Dermis microvascular lymphatic vessel endothelial cell (primary cell): ENCODE results near the gene TAF11L14. TPM values are rescaled to one million over a fixed set of nuclear protein-coding genes. Genes with fewer than 3 reads are reported as not detected.
"Not testable (repeated sequence)": the region's sequence is repeated elsewhere in the genome, so short reads cannot be mapped to it uniquely, and the experiment has no call there.

ENCODE experiments used
- DNase-seq, 2 donors: peaks; one replicate each; pipeline versions ENCODE4 v3.0.0 to v3.0.0-alpha.2; 2010; ENCODE audit warnings: low read depth in 2 of 2
- total RNA-seq: library from RNA; depleted of rRNA; stranded (reverse); fragments of >200 nt; gene quantifications from 2 replicates; pipeline ENCODE4 v1.2.1, GENCODE V29; 2014

TAF11L14 gene
- total RNA-seq, result not detected in 2 replicates

DNA sequence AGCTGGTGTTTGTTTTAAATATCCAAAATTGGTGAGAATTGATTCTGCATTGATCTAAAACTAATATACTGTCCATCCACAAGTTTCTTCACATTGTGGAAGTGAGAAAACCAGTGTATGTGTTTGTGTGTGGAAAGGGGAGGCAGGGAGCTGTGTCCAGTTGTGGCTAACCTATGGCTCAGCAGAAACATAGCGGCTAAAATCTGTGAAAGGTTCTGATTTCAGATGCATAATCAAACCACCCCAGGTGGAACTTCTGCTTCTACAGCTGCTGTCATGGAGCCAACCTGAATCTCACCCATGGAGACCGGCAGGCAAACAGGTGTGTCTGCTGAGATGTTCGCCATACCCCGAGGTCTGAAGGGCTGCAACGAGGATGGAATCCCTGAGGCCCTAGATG is at the start of gene TAF11L14:
Gene TAF11L14, plus strand, starts transcription at position 301 of the 400 bp plus-strand sequence.
- DNase-seq, result no peak

DNA sequence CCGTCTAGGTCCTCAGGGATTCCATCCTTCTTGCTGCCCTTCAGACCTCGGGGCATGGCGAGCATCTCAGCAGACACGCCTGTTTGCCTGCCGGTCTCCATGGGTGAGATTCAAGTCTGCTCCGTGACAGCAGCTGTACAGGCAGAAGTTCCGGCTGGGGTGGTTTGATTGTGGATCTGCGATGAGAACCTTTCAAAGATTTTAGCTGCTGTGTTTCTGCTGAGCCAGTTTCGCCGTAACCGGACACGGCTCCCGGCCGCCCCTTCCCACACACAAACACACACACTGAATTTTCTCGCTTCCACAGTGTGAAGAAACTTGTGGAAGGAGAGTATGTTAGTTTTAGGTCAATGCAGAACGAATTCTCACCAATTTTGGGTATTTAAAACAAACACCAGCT is 48.6 kb upstream of the TAF11L14 start, which contains the start of gene TAF11L7:
Gene TAF11L7, minus strand, starts transcription at position 101 of the 400 bp plus-strand sequence.
- not testable (repeated sequence) for DNase-seq

DNA sequence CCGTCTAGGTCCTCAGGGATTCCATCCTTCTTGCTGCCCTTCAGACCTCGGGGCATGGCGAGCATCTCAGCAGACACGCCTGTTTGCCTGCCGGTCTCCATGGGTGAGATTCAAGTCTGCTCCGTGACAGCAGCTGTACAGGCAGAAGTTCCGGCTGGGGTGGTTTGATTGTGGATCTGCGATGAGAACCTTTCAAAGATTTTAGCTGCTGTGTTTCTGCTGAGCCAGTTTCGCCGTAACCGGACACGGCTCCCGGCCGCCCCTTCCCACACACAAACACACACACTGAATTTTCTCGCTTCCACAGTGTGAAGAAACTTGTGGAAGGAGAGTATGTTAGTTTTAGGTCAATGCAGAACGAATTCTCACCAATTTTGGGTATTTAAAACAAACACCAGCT is 43.4 kb upstream of the TAF11L14 start, which contains the start of gene TAF11L8:
Gene TAF11L8, minus strand, starts transcription at position 101 of the 400 bp plus-strand sequence.
- DNase-seq, result not testable (repeated sequence)

DNA sequence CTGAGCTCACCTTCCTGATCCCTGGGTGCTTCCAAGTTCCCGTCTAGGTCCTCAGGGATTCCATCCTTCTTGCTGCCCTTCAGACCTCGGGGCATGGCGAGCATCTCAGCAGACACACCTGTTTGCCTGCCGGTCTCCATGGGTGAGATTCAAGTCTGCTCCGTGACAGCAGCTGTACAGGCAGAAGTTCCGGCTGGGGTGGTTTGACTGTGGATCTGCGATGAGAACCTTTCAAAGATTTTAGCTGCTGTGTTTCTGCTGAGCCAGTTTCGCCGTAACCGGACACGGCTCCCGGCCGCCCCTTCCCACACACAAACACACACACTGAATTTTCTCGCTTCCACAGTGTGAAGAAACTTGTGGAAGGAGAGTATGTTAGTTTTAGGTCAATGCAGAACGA is 40.0 kb upstream of the TAF11L14 start, which contains the start of gene TAF11L9:
Gene TAF11L9, minus strand, starts transcription at position 140 of the 400 bp plus-strand sequence.
- not testable (repeated sequence) for DNase-seq

DNA sequence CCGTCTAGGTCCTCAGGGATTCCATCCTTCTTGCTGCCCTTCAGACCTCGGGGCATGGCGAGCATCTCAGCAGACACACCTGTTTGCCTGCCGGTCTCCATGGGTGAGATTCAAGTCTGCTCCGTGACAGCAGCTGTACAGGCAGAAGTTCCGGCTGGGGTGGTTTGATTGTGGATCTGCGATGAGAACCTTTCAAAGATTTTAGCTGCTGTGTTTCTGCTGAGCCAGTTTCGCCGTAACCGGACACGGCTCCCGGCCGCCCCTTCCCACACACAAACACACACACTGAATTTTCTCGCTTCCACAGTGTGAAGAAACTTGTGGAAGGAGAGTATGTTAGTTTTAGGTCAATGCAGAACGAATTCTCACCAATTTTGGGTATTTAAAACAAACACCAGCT is 36.5 kb upstream of the TAF11L14 start, which contains the start of gene TAF11L10:
Gene TAF11L10, minus strand, starts transcription at position 101 of the 400 bp plus-strand sequence.
- DNase-seq, result not testable (repeated sequence)

DNA sequence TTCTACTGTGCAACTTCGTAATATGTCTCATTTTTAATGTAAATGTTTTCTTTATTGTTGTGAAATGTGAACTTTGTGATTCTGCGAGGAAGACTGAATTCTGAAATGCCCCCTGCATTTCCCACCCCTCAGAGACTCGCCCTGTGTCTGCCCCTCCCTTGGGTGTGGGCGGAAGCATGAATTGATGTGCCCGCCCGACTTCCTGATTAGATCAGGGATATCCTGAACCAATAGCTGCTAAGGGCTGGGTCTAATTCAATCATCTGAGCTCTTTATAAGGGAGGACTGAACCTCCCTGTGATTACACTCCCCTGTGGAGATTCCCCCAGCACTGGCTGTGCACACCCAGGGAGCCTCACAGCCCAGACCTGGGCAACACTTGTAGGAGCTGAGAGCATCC is 30.4 kb upstream of the TAF11L14 start, which contains the start of gene TAF11L11:
Gene TAF11L11, plus strand, starts transcription at position 304 of the 400 bp plus-strand sequence.
- not testable (repeated sequence) for DNase-seq

DNA sequence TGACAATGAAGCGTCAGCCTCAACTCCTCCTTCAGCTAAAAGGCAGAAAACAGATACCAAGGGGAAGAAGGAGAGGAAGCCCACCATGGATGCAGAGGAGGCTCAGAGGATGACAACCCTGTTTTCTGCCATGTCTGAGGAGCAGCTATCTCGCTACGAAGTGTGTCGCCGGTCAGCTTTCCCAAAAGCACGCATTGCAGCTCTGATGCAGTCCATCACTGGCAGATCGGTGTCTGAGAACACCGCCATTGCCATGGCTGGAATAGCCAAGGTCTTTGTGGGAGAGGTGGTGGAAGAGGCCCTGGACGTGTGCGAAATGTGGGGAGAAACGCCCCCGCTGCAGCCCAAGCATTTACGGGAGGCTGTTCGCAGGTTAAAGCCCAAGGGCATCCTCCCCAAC is 29.3 kb upstream of the TAF11L14 start:
- no peak for DNase-seq

DNA sequence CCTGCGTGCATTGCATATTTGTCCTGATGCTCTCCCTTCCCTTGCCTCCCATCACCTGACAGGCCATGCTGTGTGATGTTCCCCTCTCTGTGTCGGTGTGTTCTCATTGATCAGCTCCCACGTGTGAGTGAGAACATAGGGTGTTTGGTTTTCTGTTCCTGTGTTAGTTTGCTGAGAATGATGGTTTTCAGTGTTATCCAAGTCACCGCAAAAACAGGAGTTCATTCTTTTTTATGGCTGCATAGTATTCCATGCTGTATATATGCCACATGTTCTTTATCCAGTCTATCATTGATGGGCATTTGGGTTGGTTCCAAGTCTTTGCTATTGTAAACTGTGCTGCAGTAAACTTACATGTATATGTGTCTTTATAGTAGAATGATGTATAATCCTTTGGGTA is 26.8 kb upstream of the TAF11L14 start:
- not testable (repeated sequence) for DNase-seq

DNA sequence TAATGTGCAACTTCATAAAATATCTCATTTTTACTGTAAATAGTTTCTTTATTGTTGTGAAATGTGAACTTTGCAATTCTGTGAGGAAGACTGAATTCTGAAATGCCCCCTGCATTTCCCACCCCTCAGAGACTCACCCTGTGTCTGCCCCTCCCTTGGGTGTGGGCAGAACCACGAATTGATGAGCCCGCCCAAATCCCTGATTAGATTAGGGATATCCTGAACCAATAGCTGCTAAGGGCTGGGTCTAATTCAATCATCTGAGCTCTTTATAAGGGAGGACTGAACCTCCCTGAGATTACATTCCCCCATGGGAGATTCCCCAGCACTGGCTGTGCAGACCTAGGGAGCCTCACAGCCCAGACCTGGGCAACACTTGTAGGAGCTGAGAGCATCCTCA is 24.2 kb upstream of the TAF11L14 start, which contains the start of gene TAF11L12:
Gene TAF11L12, plus strand, starts transcription at position 301 of the 400 bp plus-strand sequence.
- DNase-seq, result not testable (repeated sequence)

DNA sequence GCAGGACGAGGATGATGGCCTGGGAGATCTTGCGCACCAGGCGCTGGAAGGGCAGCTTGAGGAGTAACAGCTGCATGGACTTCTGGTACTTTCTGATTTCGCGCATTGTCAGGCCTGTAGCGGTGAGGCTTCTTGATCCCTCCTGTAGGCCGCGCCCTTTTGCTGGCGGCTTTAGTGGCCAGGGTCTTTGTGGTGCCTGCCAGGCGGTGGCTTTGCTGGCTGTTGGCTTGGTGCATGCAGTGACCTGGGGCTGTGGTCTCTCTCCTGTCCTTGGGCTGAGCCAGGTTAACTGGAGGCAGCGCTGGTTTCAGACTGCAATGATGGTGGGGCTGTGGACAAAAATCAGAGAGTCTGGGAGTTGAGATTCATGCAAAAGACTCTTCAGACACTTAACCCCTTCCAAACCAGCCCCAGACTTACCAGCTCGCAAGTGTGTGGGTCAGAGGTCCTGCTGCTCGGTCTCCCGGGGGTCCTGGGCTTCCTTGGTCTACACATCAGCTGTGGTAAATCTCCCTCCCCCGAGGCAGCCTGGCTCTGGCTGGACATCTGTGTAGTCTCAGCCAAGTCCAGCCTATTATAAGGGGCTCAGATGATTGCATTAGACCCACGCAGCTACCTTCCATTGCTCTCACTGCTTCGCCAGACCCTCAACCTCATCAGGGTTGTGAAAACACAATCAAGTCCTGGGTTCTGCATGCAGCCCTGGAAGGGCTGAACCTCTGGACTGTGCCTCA is 19.2 kb upstream of the TAF11L14 start:
- DNase-seq, result no peak

DNA sequence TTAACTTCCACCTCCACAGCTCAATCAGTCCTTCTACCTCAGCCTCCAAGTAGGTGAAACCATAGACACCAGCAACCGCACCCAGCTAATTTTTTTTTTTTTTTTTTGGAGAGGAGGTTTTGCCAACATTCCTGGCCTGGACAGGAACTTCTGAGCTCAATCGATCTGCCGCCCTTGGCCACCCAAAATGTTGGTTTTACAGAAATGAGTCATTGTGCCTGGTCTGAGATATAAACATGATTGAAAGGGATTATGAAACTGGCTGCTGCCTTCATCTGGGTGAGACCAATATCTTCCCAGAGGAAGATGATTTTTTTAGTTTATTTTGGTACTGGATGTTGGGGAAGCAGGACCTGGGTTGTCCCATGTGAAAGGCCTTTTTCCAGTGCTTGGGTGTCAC is 14.9 kb upstream of the TAF11L14 start:
- DNase-seq, result no peak

DNA sequence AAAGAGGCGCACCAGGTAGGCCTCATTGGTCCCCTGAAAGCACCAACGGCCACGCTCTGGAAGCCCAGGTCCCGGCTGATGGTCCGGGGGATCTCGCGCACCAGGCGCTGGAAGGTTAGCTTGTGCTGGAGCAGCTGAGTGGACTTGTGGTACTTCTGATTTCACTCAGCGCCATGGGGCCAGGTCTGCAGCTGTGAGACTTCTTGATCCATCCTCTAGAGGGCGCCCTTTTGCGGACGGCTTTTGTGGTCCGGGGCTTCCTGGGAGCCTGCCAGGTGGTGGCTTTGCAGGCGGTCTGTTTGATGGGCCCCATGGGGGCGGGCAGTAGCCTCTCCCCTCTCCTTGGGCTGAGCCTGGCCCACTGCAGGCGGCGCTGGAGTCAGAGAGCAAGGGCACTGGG is 13.6 kb upstream of the TAF11L14 start:
- DNase-seq, result no peak

DNA sequence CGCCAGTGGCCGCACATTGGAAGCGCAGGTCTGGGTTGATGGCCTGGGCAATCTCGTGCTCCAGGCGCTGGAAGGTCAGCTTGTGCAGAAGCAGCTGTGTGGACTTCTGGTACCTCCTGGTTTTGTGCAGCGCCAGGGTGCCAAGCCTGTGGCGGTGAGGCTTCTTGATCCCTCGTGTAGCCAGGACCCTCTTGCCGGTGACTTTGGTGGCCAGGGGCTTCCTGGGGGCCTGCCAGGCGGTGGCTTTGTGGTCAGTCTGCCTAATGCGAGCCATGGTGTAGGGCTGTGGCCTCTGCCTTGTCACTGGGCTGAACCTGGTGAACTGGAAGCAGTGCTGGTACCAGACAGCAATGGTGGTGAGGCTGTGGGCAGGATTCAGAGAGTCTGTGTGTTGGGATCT is 8.6 kb upstream of the TAF11L14 start:
- DNase-seq, result no peak

DNA sequence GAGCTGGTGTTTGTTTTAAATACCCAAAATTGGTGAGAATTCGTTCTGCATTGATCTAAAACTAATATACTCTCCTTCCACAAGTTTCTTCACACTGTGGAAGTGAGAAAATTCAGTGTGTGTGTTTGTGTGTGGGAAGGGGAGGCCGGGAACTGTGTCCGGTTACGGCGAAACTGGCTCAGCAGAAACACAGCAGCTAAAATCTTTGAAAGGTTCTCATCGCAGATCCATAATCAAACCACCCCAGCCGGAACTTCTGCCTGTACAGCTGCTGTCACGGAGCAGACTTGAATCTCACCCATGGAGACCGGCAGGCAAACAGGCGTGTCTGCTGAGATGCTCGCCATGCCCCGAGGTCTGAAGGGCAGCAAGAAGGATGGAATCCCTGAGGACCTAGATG is 2.5 kb upstream of the TAF11L14 start, which contains the start of gene TAF11L13:
Gene TAF11L13, plus strand, starts transcription at position 301 of the 400 bp plus-strand sequence.
- not testable (repeated sequence) for DNase-seq

DNA sequence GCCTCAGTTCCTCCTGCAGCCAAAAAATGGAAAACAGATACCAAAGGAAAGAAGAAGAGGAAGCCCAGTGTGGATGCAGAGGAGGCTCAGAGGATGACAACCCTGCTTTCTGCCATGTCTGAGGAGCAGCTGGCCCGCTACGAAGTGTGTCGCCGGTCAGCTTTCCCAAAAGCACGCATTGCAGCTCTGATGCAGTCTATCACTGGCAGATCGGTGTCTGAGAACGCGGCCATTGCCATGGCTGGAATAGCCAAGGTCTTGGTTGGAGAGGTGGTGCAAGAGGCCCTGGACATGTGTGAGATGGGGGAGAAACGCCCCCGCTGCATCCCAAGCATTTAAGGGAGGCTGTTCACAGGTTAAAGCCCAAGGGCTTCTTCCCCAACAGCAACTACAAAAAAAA is 15.0 kb downstream of the TAF11L14 start:
- DNase-seq, result not testable (repeated sequence)

DNA sequence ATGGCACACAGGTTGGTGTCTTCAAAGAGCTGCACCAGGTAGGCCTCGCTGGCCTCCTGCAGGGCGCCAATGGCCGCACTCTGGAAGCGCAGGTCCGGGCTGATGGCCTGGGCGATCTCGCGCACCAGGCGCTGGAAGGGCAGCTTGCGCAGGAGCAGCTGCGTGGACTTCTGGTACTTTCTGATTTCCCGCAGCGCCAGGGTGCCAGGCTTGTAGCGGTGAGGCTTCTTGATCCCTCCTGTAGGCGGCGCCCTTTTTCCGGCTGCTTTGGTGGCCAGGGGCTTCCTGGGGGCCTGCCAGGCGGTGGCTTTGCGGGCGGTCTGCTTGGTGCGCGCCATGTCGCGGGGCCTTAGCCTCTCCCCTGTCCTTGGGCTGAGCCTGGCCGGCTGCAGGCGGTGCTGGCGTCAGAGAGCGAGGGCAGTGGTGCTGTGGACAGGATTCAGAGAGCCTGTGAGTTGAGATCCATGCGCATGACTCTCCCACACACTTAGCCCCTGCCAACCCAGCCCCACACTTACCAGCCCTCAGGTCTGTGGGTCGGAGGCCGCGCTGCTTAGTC is 21.0 kb downstream of the TAF11L14 start:
- not testable (repeated sequence) for DNase-seq

DNA sequence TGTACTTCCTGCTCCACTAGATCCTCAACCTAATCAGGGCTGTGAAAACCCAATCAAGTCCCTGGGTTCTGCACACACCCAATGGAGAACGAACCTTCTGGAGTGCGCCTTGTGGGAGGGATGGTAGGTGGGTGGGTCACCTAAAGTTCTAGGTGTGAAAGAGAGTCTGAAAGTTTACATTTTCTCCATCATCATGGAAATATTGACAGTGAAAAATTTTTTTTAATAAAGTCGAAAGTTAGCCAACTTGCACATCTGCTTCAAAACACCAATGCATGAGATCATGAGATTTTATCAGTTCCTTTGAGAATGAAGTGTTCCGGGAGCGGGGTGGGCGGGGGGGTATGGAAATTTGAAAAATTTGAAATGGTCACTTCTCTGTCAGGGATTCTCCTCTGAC is 21.7 kb downstream of the TAF11L14 start:
- no peak for DNase-seq

DNA sequence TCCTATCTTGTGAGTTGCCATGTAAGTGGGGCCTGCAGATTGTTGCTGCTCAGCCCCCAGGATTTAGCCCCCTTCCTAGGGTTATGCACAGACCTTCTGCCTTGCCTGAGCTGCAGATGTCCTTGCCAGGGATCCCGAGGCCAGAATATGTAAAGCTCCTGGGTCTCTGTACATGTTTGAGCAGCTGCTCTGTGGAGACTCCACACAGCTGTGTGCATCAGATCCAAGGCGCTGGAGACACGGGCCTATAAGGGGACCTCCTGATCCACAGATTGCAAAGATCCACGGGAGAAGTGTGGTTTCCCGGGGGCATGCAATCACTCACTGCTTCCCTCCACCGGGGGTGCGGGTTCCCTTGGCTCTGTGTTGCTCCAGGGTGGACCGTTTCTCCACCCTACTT is 28.9 kb downstream of the TAF11L14 start:
- DNase-seq, result no peak

DNA sequence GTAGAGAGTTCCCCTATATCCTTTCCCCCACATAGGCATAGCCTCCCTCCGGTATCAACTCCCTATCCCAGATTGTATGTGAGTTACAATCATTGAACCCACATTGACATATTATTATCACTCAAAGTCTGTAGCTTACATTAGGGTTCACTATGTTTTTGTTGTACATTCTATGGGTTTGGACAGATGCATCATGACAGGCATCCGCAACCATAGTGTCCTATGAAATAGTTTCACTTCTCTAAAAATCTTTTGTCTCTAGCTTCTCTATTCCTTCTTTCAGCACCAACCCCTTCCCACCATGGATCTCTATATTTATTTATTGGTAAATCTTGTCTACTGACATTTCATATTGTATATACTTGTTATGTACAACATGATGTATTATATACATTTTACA is 31.6 kb downstream of the TAF11L14 start:
- DNase-seq, result no peak

DNA sequence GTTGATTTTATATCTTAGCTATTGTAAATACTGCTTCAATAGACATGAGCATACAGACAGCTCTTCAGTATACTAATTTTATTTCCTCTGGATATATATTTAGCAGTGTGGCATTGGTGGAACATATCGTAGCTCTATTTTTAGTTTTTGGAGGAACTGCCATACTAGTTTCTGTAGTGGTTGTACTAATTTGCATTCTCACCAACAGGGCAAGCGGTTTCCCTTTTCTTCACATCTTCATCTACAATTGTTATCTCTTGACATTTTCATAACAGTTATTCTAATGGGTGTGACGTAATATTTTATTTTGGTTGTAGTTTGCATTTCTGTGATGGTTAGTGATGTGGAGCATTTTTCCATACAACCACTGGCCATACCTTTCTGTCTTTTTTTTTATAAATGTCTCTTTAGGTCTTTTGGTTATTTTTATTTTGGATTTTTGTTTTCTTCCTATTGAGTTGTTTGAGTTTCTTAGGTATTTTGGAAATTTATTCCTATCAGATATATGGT is 32.5 kb downstream of the TAF11L14 start:
- DNase-seq, result no peak

DNA sequence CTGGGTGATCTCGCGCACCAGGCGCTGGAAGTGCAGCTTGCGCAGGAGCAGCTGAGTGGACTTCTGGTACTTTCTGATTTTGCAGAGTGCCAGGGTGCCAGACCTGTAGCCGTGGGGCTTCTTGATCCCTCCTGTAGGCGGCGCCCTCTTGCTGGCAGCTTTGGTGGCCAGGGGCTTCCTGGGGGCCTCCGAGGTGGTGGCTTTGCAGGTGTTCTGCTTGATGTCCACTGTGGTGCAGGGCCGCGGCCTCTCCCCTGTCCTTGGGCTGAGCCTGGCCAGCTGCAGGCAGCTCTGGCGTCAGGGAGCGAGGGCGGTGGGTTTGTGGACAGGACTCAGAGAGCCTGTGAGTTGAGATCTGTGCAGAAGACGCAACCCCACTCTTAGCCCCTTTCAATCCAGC is 36.1 kb downstream of the TAF11L14 start:
- DNase-seq, result no peak

DNA sequence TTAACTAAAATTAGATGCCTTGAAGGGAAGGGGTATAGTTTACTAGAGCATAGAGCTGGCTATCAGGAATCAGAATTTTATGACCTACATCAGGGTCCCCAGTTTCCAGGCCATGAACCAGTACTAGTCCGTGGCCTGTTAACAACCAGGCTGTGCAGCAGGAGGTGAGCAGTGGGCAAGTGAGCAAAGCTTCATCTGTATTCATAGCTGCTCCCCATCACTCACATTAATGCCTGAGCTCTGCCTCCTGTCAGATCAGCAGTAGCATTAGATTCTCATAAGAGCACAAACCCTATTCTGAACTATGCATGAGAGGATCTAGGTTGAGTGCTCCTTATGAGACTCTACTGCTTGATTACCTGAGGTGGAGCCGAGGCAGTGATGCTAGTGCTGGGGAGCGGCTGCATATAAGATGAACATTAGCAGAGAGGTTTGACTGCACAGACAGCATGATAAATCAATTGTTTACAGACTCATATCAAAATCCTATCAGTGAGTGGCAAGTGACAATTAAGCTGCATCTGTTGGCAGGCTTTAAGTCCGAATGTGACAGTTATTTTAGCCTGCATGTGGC is 44.6 kb downstream of the TAF11L14 start:
- no peak for DNase-seq
